Neuronal stem cell (in vitro differentiated cells): ENCODE measurements around the gene NPAS3.

Experiments
- DNase-seq: peaks from one replicate; pipeline ENCODE4 v3.0.0-alpha.2; 2013; ENCODE audit warnings: low spot score
- H2AFZ ChIP-seq: one replicate; pipeline ENCODE4 v1.6.1; 2013; ENCODE audit warnings: mild to moderate bottlenecking, low read length, inconsistent platforms
- H2AK5ac ChIP-seq: 2 replicates; pipeline ENCODE4 v1.6.1; 2013; ENCODE audit warnings: low read depth, mild to moderate bottlenecking, inconsistent platforms, low read length, moderate library complexity, mixed read lengths
- H2BK120ac ChIP-seq: 2 replicates; pipeline ENCODE4 v1.6.1; 2013; ENCODE audit warnings: low read depth, mild to moderate bottlenecking, inconsistent platforms, low read length, moderate library complexity, mixed read lengths
- H2BK12ac ChIP-seq: one replicate; pipeline ENCODE4 v1.6.1; 2013; ENCODE audit warnings: low read length, inconsistent platforms
- H2BK15ac ChIP-seq: 2 replicates; pipeline ENCODE4 v1.6.1; 2013; ENCODE audit warnings: mild to moderate bottlenecking, low read length, inconsistent platforms, mixed read lengths
- H2BK5ac ChIP-seq: one replicate; pipeline ENCODE4 v1.6.1; 2013; ENCODE audit warnings: inconsistent platforms, mild to moderate bottlenecking, low read length, moderate library complexity
- H3K14ac ChIP-seq: one replicate; pipeline ENCODE4 v1.6.1; 2013; ENCODE audit warnings: low read length, inconsistent platforms
- H3K18ac ChIP-seq: 2 replicates; pipeline ENCODE4 v1.6.1; 2013; ENCODE audit warnings: low read length, inconsistent platforms
- H3K23ac ChIP-seq: 2 replicates; pipeline ENCODE4 v1.6.1; 2013; ENCODE audit warnings: low read depth, mild to moderate bottlenecking, mixed read lengths, low read length, inconsistent platforms; ENCODE audit not compliant: poor library complexity
- H3K27ac ChIP-seq: replicated peaks from 3 replicates; pipeline ENCODE4 v1.5.1; 2013; ENCODE audit warnings: low read length, inconsistent platforms
- H3K27me3 ChIP-seq, 3 experiments: 2 replicates each; pipeline ENCODE4 v1.6.1; 2013; ENCODE audit warnings: low read length in 3 of 3, mild to moderate bottlenecking in 2 of 3, inconsistent platforms in 1 of 3, low read depth in 1 of 3, mixed read lengths in 1 of 3, moderate library complexity in 1 of 3; ENCODE audit not compliant: control insufficient read depth in 3 of 3, insufficient read depth in 3 of 3
- H3K36me3 ChIP-seq, 2 donors: replicated peaks in 1 of 2; 2 replicates each; pipeline ENCODE4 v1.6.1; 2013; ENCODE audit warnings: low read length in 2 of 2; ENCODE audit not compliant: control insufficient read depth in 2 of 2, insufficient read depth in 2 of 2
- H3K4ac ChIP-seq: 2 replicates; pipeline ENCODE4 v1.6.1; 2013; ENCODE audit warnings: inconsistent platforms, mild to moderate bottlenecking, low read length, moderate library complexity
- H3K4me1 ChIP-seq, 2 donors: 1 replicate in 1 of 2; 2 replicates in 1 of 2; pipeline ENCODE4 v1.6.1; 2013; ENCODE audit warnings: low read length in 2 of 2, low read depth in 1 of 2; ENCODE audit not compliant: control insufficient read depth in 2 of 2, insufficient read depth in 1 of 2
- H3K4me2 ChIP-seq: one replicate; pipeline ENCODE4 v1.6.1; 2013; ENCODE audit warnings: mild to moderate bottlenecking, low read length, inconsistent platforms; ENCODE audit not compliant: insufficient read depth, poor library complexity, severe bottlenecking
- H3K4me3 ChIP-seq, 2 donors: 2 replicates each; pipeline ENCODE4 v1.5.1; 2013; ENCODE audit warnings: low read length in 2 of 2, mild to moderate bottlenecking in 2 of 2, inconsistent platforms in 1 of 2, moderate library complexity in 1 of 2
- H3K79me1 ChIP-seq: one replicate; pipeline ENCODE4 v1.6.1; 2013; ENCODE audit warnings: low read depth, mild to moderate bottlenecking, inconsistent platforms, low read length, moderate library complexity
- H3K9ac ChIP-seq: one replicate; pipeline ENCODE4 v1.6.1; 2013; ENCODE audit warnings: mild to moderate bottlenecking, low read depth, low read length, inconsistent platforms; ENCODE audit not compliant: poor library complexity
- H3K9me3 ChIP-seq, 2 donors: replicated peaks in 1 of 2; 2 replicates each; pipeline versions ENCODE3 to v1.6.1; 2013; ENCODE audit warnings: low read length in 2 of 2, mild to moderate bottlenecking in 2 of 2, inconsistent platforms in 1 of 2, low read depth in 1 of 2, mixed read lengths in 1 of 2, moderate library complexity in 1 of 2; ENCODE audit not compliant: control insufficient read depth in 2 of 2, insufficient read depth in 1 of 2
- H4K8ac ChIP-seq: one replicate; pipeline ENCODE4 v1.6.1; 2013; ENCODE audit warnings: low read depth, mild to moderate bottlenecking, inconsistent platforms, low read length, moderate library complexity
- H4K91ac ChIP-seq: one replicate; pipeline ENCODE4 v1.6.1; 2013; ENCODE audit warnings: low read length, low read depth, mild to moderate bottlenecking, inconsistent platforms; ENCODE audit not compliant: poor library complexity
- WGBS, 2 donors: extraction: QIAGEN DNeasy Blood & Tissue Kit; methylation state at CpG; one replicate each; pipeline ENCODE4 v1.1.7; 2013; ENCODE audit warnings: missing lambda C conversion rate in 2 of 2, mixed read lengths in 1 of 2; ENCODE audit not compliant: insufficient read length in 2 of 2, insufficient replicate concordance in 1 of 2; ENCODE audit errors: extremely low coverage in 2 of 2; 5-methylcytosine and 5-hydroxymethylcytosine counted together

NPAS3 gene

DNA sequence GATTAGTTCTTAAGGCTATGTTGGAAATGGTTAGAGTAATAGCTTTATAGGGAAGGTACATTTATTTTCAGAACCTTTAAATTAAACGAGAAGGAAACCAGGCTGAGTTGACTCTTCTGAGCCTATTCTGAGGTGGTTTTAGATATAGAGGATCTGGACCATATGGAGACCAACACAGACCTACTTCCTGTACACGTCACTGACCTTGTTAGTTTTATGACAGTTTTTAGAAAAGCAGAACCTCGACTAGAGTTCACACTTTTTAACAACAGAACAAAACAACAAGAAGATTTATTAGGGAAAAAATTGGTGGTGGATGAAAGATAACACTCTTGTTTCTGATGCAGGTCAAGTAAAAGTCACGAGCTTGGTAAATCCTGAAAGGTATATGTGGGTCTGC, 107.1 kb downstream of the NPAS3 start:
- no peak overlapping the region for H2BK5ac ChIP-seq
- no peak overlapping the region for H2BK12ac ChIP-seq
- H3K18ac ChIP-seq, result no peak overlapping the region
- no peak overlapping the region for H3K14ac ChIP-seq
- no peak overlapping the region for H2AFZ ChIP-seq
- H3K4me2 ChIP-seq, result no peak overlapping the region
- H2BK120ac ChIP-seq, result no peak overlapping the region
- H3K9me3 ChIP-seq, result peaks cover 5 to 87% of the 10 kb centered on the region in 2 donors
- H3K9ac ChIP-seq, result no peak overlapping the region
- no peaks in the 10 kb centered on the region for H3K79me1 ChIP-seq
- no peak overlapping the region for H3K4me3 ChIP-seq
- H3K36me3 ChIP-seq, result peaks cover 1 to 93% of the 10 kb centered on the region in 2 donors
- H2AK5ac ChIP-seq, result no peak overlapping the region
- H4K8ac ChIP-seq, result no peak overlapping the region
- no peak overlapping the region for H2BK15ac ChIP-seq
- H3K23ac ChIP-seq, result no peak overlapping the region
- H3K4me1 ChIP-seq, result no peaks in the 10 kb centered on the region
- H3K4ac ChIP-seq, result no peak overlapping the region
- H3K27ac ChIP-seq, result no peak overlapping the region
- WGBS, 2 donors, result no CpG with 5 or more reads among the region's 4 CpGs
- H3K27me3 ChIP-seq, result no peaks in the 10 kb centered on the region
- H4K91ac ChIP-seq, result no peak overlapping the region
- no peak for DNase-seq

DNA sequence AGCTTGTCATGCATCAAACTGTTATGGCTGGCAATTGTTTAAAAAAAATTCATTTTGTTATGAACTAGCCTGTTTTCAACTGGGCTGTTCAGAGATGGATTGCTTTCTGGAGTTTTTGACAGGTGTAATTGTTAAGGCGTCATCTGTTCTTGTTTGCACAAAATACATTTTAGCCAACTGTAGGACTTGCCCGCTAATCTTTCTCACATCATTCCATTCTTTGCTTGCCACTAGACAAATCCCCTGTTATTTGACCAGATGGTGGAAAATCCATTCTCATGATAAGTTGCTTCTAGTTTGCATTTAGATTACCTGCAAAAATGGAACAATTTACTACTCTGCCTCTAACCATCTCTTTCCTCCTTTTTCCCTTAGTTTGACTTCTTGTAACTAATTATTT, 114.3 kb downstream of the NPAS3 start:
- WGBS, 2 donors, result no CpG with 5 or more reads among the region's 2 CpGs
- Histone ChIP-seq H3K4me2 (no peak overlapping the region), H3K23ac (no peak overlapping the region), H2AFZ (no peak overlapping the region), H3K4me3 (no peak overlapping the region), H4K91ac (no peak overlapping the region), H3K79me1 (no peaks in the 10 kb centered on the region), H3K9ac (no peak overlapping the region), H2BK120ac (no peak overlapping the region), H3K14ac (no peak overlapping the region), H2BK12ac (no peak overlapping the region), H3K9me3 (peaks cover 0 to 44% of the 10 kb centered on the region in 2 donors), H3K4me1 (peaks cover 0 to 6% of the 10 kb centered on the region in 2 donors), H3K27ac (no peak overlapping the region), H3K4ac (no peak overlapping the region), H3K18ac (no peak overlapping the region), H4K8ac (no peak overlapping the region), H3K27me3 (no peaks in the 10 kb centered on the region), H3K36me3 (peaks cover 0 to 54% of the 10 kb centered on the region in 2 donors), H2AK5ac (no peak overlapping the region), H2BK15ac (no peak overlapping the region), H2BK5ac (no peak overlapping the region)
- no peak for DNase-seq

DNA sequence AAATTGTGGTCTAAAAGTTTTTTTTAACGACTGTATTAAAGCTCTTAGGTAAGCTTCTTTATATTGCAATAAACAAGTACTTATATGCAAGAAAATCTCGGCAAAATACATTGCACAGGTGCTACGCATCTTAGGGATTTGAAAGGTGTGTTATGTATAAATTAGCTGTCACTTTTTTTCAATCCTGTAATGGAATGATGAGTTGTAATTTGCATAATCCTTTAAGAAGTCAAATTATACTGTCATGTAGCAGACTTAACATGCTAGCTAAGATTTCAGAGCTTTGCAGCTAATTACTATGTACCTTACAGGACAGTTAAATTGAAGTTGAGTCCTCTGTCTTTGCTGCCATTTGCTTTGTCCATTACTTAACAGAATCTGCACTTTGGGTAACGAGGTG, 117.5 kb downstream of the NPAS3 start:
- no peak overlapping the region for H3K18ac ChIP-seq
- H2BK5ac ChIP-seq, result no peak overlapping the region
- H3K9me3 ChIP-seq, result peaks cover 0 to 17% of the 10 kb centered on the region in 2 donors
- no peak overlapping the region for H2BK12ac ChIP-seq
- H3K9ac ChIP-seq, result no peak overlapping the region
- WGBS, 2 donors, result no CpG with 5 or more reads among the region's 4 CpGs
- H3K4me2 ChIP-seq, result no peak overlapping the region
- H2BK15ac ChIP-seq, result no peak overlapping the region
- no peak overlapping the region for H2AFZ ChIP-seq
- H2BK120ac ChIP-seq, result no peak overlapping the region
- no peak overlapping the region for H3K27ac ChIP-seq
- no peaks in the 10 kb centered on the region for H3K27me3 ChIP-seq
- H4K91ac ChIP-seq, result no peak overlapping the region
- no peak overlapping the region for H3K4ac ChIP-seq
- no peak overlapping the region for H3K4me3 ChIP-seq
- no peak overlapping the region for H3K14ac ChIP-seq
- no peak overlapping the region for H2AK5ac ChIP-seq
- DNase-seq, result no peak
- H3K79me1 ChIP-seq, result no peaks in the 10 kb centered on the region
- H3K23ac ChIP-seq, result no peak overlapping the region
- H3K4me1 ChIP-seq, result peaks cover 1 to 15% of the 10 kb centered on the region in 2 donors
- peaks cover 0 to 50% of the 10 kb centered on the region in 2 donors for H3K36me3 ChIP-seq
- H4K8ac ChIP-seq, result no peak overlapping the region

DNA sequence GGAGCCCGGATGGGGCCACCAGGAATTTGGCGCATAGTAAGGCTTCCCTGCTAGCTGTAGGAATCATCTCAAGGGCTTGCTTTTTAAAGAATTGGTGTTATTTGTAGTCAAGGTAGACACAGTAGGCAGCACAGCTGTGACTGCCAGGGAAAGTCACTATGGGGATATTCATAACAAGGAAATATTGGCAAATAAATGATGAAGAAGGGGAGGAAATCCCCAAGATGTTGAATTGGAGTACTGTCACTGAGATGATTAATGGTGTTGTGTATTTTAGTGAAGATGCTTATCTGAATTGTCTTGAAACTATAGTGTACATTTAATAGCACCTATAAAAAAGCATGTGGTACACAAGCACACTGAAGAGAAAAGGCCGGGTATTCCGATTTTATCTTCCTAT, 118.9 kb downstream of the NPAS3 start:
- Histone ChIP-seq H3K4me1 (peaks cover 9 to 22% of the 10 kb centered on the region in 2 donors), H3K23ac (no peak overlapping the region), H3K4me2 (no peak overlapping the region), H3K14ac (no peak overlapping the region), H3K9ac (no peak overlapping the region), H3K79me1 (no peaks in the 10 kb centered on the region), H2BK120ac (no peak overlapping the region), H2BK5ac (no peak overlapping the region), H3K4ac (no peak overlapping the region), H3K4me3 (no peak overlapping the region), H3K9me3 (peaks cover 0 to 17% of the 10 kb centered on the region in 2 donors), H3K36me3 (peaks cover 0 to 50% of the 10 kb centered on the region in 2 donors), H4K8ac (no peak overlapping the region), H3K27ac (no peak overlapping the region), H4K91ac (no peak overlapping the region), H2BK12ac (no peak overlapping the region), H3K18ac (no peak overlapping the region), H2AFZ (no peak overlapping the region), H2AK5ac (no peak overlapping the region), H3K27me3 (no peaks in the 10 kb centered on the region), H2BK15ac (no peak overlapping the region)
- no peak for DNase-seq
- no CpG with 5 or more reads among the region's 4 CpGs for WGBS, 2 donors
